RWPE2 (cell line): ENCODE results near the gene IKBIP.
"Not testable (repeated sequence)": the region's sequence is repeated elsewhere in the genome, so short reads cannot be mapped to it uniquely, and the experiment has no call there.

ENCODE experiments used
- ATAC-seq: fragments of 200-7000 bp; cut with Tn5 transposase; 3 replicates; pipeline ENCODE4 v1.9.1; 2021; ENCODE audit warnings: low read depth
- DNase-seq: peaks from one replicate; pipeline ENCODE4 v3.0.0-alpha.2; 2020; ENCODE audit warnings: low spot score
- H3K27ac ChIP-seq: fragments of 450-650 bp; 2 replicates; pipeline ENCODE4 v1.5.1; 2017; ENCODE audit warnings: mild to moderate bottlenecking; ENCODE audit not compliant: poor library complexity, severe bottlenecking
- H3K27me3 ChIP-seq: fragments of 250-450 bp; sonication (Bioruptor Pico); 2 replicates; pipeline ENCODE4 v1.5.1; 2021; ENCODE audit warnings: mild to moderate bottlenecking, moderate library complexity; ENCODE audit not compliant: insufficient read depth, poor library complexity, severe bottlenecking
- H3K36me3 ChIP-seq: fragments of 250-450 bp; sonication (Bioruptor Pico); 2 replicates; pipeline ENCODE4 v1.5.1; 2020; ENCODE audit warnings: low read depth, mild to moderate bottlenecking, moderate library complexity
- H3K4me1 ChIP-seq: fragments of 250-450 bp; sonication (Bioruptor Pico); 2 replicates; pipeline ENCODE4 v1.5.1; 2021; ENCODE audit warnings: mild to moderate bottlenecking, moderate library complexity; ENCODE audit not compliant: insufficient read depth, poor library complexity, severe bottlenecking
- H3K4me3 ChIP-seq: fragments of 250-450 bp; sonication (Bioruptor Pico); 2 replicates; pipeline ENCODE4 v1.5.1; 2021; ENCODE audit warnings: mild to moderate bottlenecking, moderate library complexity; ENCODE audit not compliant: severe bottlenecking
- H3K9me3 ChIP-seq: fragments of 250-450 bp; sonication (Bioruptor Pico); 2 replicates; pipeline ENCODE4 v1.5.1; 2021; ENCODE audit warnings: mild to moderate bottlenecking, moderate library complexity; ENCODE audit not compliant: severe bottlenecking
- CTCF ChIP-seq: fragments of 450-650 bp; IDR thresholded peaks from one replicate; pipeline ENCODE4 v1.5.1; 2017; ENCODE audit warnings: mild to moderate bottlenecking, moderate library complexity; ENCODE audit not compliant: poor library complexity, severe bottlenecking

Gene IKBIP

GRCh38 chr12:98651328-98651727 is 6.7 kb upstream of the IKBIP start:
- TF ChIP-seq CTCF = no peak
- H3K9me3 ChIP-seq = no peaks in the 10 kb centered on the region
- peaks cover 56% of the 10 kb centered on the region for H3K36me3 ChIP-seq
- no peaks in the 10 kb centered on the region for H3K27me3 ChIP-seq
- no peak overlapping the region for H3K27ac ChIP-seq
- no peak overlapping the region for H3K4me3 ChIP-seq
- DNase-seq (no peak), ATAC-seq (no peak)
- peaks cover 5% of the 10 kb centered on the region for H3K4me1 ChIP-seq

GRCh38 chr12:98646294-98647090 is 1.9 kb upstream of the IKBIP start:
- H3K4me3 ChIP-seq = peak overlapping the region; percentile 67
- TF ChIP-seq CTCF = peak; percentile 28
- peaks cover 9% of the 10 kb centered on the region for H3K4me1 ChIP-seq
- peaks cover 35% of the 10 kb centered on the region for H3K36me3 ChIP-seq
- no peaks in the 10 kb centered on the region for H3K27me3 ChIP-seq
- DNase-seq = no peak
- no peak for ATAC-seq
- H3K27ac ChIP-seq = peak overlapping the region; percentile 90
- H3K9me3 ChIP-seq = no peaks in the 10 kb centered on the region

- peak overlapping the region; percentile 67 for H3K4me3 ChIP-seq
- H3K27me3 ChIP-seq = no peaks in the 10 kb centered on the region
- DNase-seq = no peak
- peaks cover 9% of the 10 kb centered on the region for H3K4me1 ChIP-seq
- ATAC-seq = 0 out of 3 replicates have a peak, but pooled peaks have one; percentile 1
- no peaks in the 10 kb centered on the region for H3K9me3 ChIP-seq
- no peak for TF ChIP-seq CTCF
- H3K27ac ChIP-seq = peak overlapping the region; percentile 90
- peaks cover 33% of the 10 kb centered on the region for H3K36me3 ChIP-seq
These were observed 1.0 kb upstream of the IKBIP start for GRCh38 chr12:98645572-98646067.

GRCh38 chr12:98644433-98644711 is 216 bp downstream of the IKBIP start:
- peak overlapping the region; percentile 67 for H3K4me3 ChIP-seq
- DNase-seq (peak; percentile 79), ATAC-seq (peak; percentile 61)
- peak; percentile 25 for TF ChIP-seq CTCF
- no peaks in the 10 kb centered on the region for H3K27me3 ChIP-seq
- H3K27ac ChIP-seq = peak overlapping the region; percentile 90
- no peaks in the 10 kb centered on the region for H3K9me3 ChIP-seq
- peaks cover 9% of the 10 kb centered on the region for H3K4me1 ChIP-seq
- H3K36me3 ChIP-seq = peaks cover 31% of the 10 kb centered on the region

- peaks cover 22% of the 10 kb centered on the region for H3K36me3 ChIP-seq
- ATAC-seq, DNase-seq, H3K9me3 ChIP-seq, H3K27me3 ChIP-seq: not testable (repeated sequence)
- H3K4me1 ChIP-seq = peaks cover 10% of the 10 kb centered on the region
- peak overlapping the region; percentile 67 for H3K4me3 ChIP-seq
- H3K27ac ChIP-seq = peak overlapping the region; percentile 90
These were observed 1.8 kb downstream of the IKBIP start for GRCh38 chr12:98642801-98643200.
